IMR-90 (cell line): ENCODE data around the gene EFCAB8.

Experiments
- CTCF ChIP-seq: conservative IDR thresholded peaks from 2 replicates; pipeline ENCODE4 v1.5.1; 2012; ENCODE audit warnings: mild to moderate bottlenecking, low read depth, low read length, improper control_type of control experiment
- POLR2A ChIP-seq: IDR thresholded peaks from 2 replicates; pipeline ENCODE4 v1.6.1; 2012; ENCODE audit warnings: mild to moderate bottlenecking, low read depth, low read length

GRCh38 chr20:32898729-32899128, 40.0 kb downstream of the EFCAB8 start:
- no peak for TF ChIP-seq CTCF
- TF ChIP-seq POLR2A, result no peak
